H9 (cell line): Measurements from ENCODE around the gene HMGB4. TPM values are rescaled to one million over a fixed set of nuclear protein-coding genes. Genes with fewer than 3 reads are reported as not detected.

Experiments used
- DNase-seq: peaks from one replicate; pipeline ENCODE4 v3.0.0-alpha.2; 2017
- H2AFZ ChIP-seq: one replicate; pipeline ENCODE4 v1.6.1; 2013; ENCODE audit warnings: mild to moderate bottlenecking, low read length, control low read depth, moderate library complexity
- H2AK5ac ChIP-seq: 2 replicates; pipeline ENCODE4 v1.6.1; 2013; ENCODE audit warnings: low read length, control low read depth, mixed read lengths; ENCODE audit not compliant: insufficient read length
- H2BK120ac ChIP-seq: one replicate; pipeline ENCODE4 v1.6.1; 2013; ENCODE audit warnings: low read depth, mild to moderate bottlenecking, low read length, control low read depth, inconsistent platforms; ENCODE audit not compliant: poor library complexity, severe bottlenecking
- H2BK12ac ChIP-seq: 2 replicates; pipeline ENCODE4 v1.6.1; 2013; ENCODE audit warnings: low read length, control low read depth, mixed read lengths, low read depth; ENCODE audit not compliant: insufficient read length
- H2BK15ac ChIP-seq: 2 replicates; pipeline ENCODE4 v1.6.1; 2013; ENCODE audit warnings: low read depth, low read length, control low read depth
- H2BK20ac ChIP-seq: one replicate; pipeline ENCODE4 v1.6.1; 2013; ENCODE audit warnings: low read depth, mild to moderate bottlenecking, low read length, control low read depth, inconsistent platforms; ENCODE audit not compliant: poor library complexity, severe bottlenecking
- H2BK5ac ChIP-seq: 2 replicates; pipeline ENCODE4 v1.6.1; 2013; ENCODE audit warnings: low read length, control low read depth, mixed read lengths; ENCODE audit not compliant: insufficient read length
- H3K14ac ChIP-seq: 2 replicates; pipeline ENCODE4 v1.6.1; 2013; ENCODE audit warnings: low read length, control low read depth; ENCODE audit not compliant: insufficient read depth
- H3K18ac ChIP-seq: 2 replicates; pipeline ENCODE4 v1.6.1; 2013; ENCODE audit warnings: low read depth, mild to moderate bottlenecking, mixed read lengths, low read length, control low read depth; ENCODE audit not compliant: insufficient read length
- H3K23ac ChIP-seq: 2 replicates; pipeline ENCODE4 v1.6.1; 2013; ENCODE audit warnings: low read length, control low read depth, mixed read lengths, low read depth; ENCODE audit not compliant: insufficient read length
- H3K23me2 ChIP-seq: 2 replicates; pipeline ENCODE4 v1.6.1; 2013; ENCODE audit warnings: low read depth, mild to moderate bottlenecking, mixed read lengths, low read length, control low read depth; ENCODE audit not compliant: insufficient read length, poor library complexity, severe bottlenecking
- H3K27ac ChIP-seq: 2 replicates; pipeline ENCODE4 v1.5.1; 2013; ENCODE audit warnings: low read length, control low read depth, mixed read lengths, low read depth; ENCODE audit not compliant: insufficient read length
- H3K27me3 ChIP-seq: 2 replicates; pipeline ENCODE4 v1.6.1; 2013; ENCODE audit warnings: low read length, control low read depth, inconsistent platforms; ENCODE audit not compliant: insufficient read depth
- H3K4ac ChIP-seq: 2 replicates; pipeline ENCODE4 v1.6.1; 2013; ENCODE audit warnings: low read depth, mild to moderate bottlenecking, control low read depth, inconsistent platforms, low read length, moderate library complexity
- H3K4me1 ChIP-seq: 2 replicates; pipeline ENCODE4 v1.6.1; 2013; ENCODE audit warnings: low read length, control low read depth, inconsistent platforms; ENCODE audit not compliant: insufficient read depth
- H3K4me2 ChIP-seq: 2 replicates; pipeline ENCODE4 v1.6.1; 2013; ENCODE audit warnings: low read length, control low read depth, mixed read lengths; ENCODE audit not compliant: insufficient read length, insufficient read depth
- H3K56ac ChIP-seq: 2 replicates; pipeline ENCODE4 v1.6.1; 2013; ENCODE audit warnings: low read depth, mild to moderate bottlenecking, mixed read lengths, low read length, control low read depth; ENCODE audit not compliant: insufficient read length
- H3K79me1 ChIP-seq: 2 replicates; pipeline ENCODE4 v1.6.1; 2013; ENCODE audit warnings: low read depth, mild to moderate bottlenecking, moderate library complexity, low read length, control low read depth, inconsistent platforms; ENCODE audit not compliant: insufficient read depth, poor library complexity, severe bottlenecking
- H3K79me2 ChIP-seq: 2 replicates; pipeline ENCODE4 v1.6.1; 2013; ENCODE audit warnings: low read length, control low read depth, inconsistent platforms; ENCODE audit not compliant: insufficient read depth
- H3K9ac ChIP-seq: 2 replicates; pipeline ENCODE4 v1.6.1; 2013; ENCODE audit warnings: low read length, control low read depth, mixed read lengths; ENCODE audit not compliant: insufficient read length; ENCODE audit errors: extremely low read depth
- H3K9me3 ChIP-seq: one replicate; pipeline ENCODE4 v1.6.1; 2013; ENCODE audit warnings: low read depth, low read length, inconsistent platforms; ENCODE audit not compliant: control insufficient read depth
- H3T11ph ChIP-seq: one replicate; pipeline ENCODE4 v1.6.1; 2013; ENCODE audit warnings: mild to moderate bottlenecking, low read length, control low read depth, inconsistent platforms
- H4K20me1 ChIP-seq: one replicate; pipeline ENCODE4 v1.6.1; 2013; ENCODE audit not compliant: control insufficient read depth, insufficient read length, insufficient read depth
- H4K5ac ChIP-seq: 2 replicates; pipeline ENCODE4 v1.6.1; 2013; ENCODE audit warnings: low read depth, mild to moderate bottlenecking, mixed read lengths, low read length, control low read depth; ENCODE audit not compliant: insufficient read length
- H4K8ac ChIP-seq: replicated peaks from 2 replicates; pipeline ENCODE4 v1.6.1; 2013; ENCODE audit warnings: low read length, control low read depth, mixed read lengths, low read depth; ENCODE audit not compliant: insufficient read length
- H4K91ac ChIP-seq: 2 replicates; pipeline ENCODE4 v1.6.1; 2013; ENCODE audit warnings: low read depth, mild to moderate bottlenecking, moderate library complexity, mixed read lengths, low read length, control low read depth; ENCODE audit not compliant: insufficient read length
- H3K27ac Mint-ChIP-seq, 3 experiments: 2 replicates in 2 of 3; 3 replicates in 1 of 3; pipeline ENCODE4 v1.8.0; 2020 to 2021; ENCODE audit warnings: mixed read lengths in 3 of 3, mild to moderate bottlenecking in 1 of 3, moderate library complexity in 1 of 3
- H3K27me3 Mint-ChIP-seq: 2 replicates; pipeline ENCODE4 v1.8.0; 2021; ENCODE audit warnings: low read depth, mild to moderate bottlenecking, moderate library complexity, mixed read lengths
- H3K36me3 Mint-ChIP-seq, 3 experiments: 2 replicates in 2 of 3; 3 replicates in 1 of 3; pipeline ENCODE4 v1.8.0; 2020 to 2021; ENCODE audit warnings: low read depth in 3 of 3, mixed read lengths in 3 of 3; ENCODE audit not compliant: insufficient read depth in 1 of 3
- H3K4me1 Mint-ChIP-seq, 2 experiments: 2 replicates each; pipeline ENCODE4 v1.8.0; 2020; ENCODE audit warnings: mixed read lengths in 2 of 2
- H3K4me3 Mint-ChIP-seq, 2 experiments: 2 replicates in 1 of 2; 3 replicates in 1 of 2; pipeline ENCODE4 v1.8.0; 2020 to 2021; ENCODE audit warnings: mild to moderate bottlenecking in 2 of 2, mixed read lengths in 2 of 2, moderate library complexity in 1 of 2
- H3K9me3 Mint-ChIP-seq, 2 experiments: 2 replicates in 1 of 2; 3 replicates in 1 of 2; pipeline ENCODE4 v1.8.0; 2020; ENCODE audit warnings: mild to moderate bottlenecking in 2 of 2, mixed read lengths in 2 of 2, moderate library complexity in 1 of 2
- CTCF ChIP-seq: fragments of 200-600 bp; sonication (generic); conservative IDR thresholded peaks from 3 replicates; pipeline ENCODE4 v1.8.0; 2021; ENCODE audit warnings: antibody characterized with exemption, mild to moderate bottlenecking
- WGBS: extraction: QIAGEN DNeasy Blood & Tissue Kit; methylation state at CpG from one replicate; pipeline ENCODE4 v1.1.7; 2013; ENCODE audit warnings: missing lambda C conversion rate, low lambda C conversion rate, mixed read lengths; ENCODE audit not compliant: insufficient read length; ENCODE audit errors: extremely low coverage; 5-methylcytosine and 5-hydroxymethylcytosine counted together
- long read RNA-seq: library from polyadenylated mRNA; unstranded; transcript quantifications from one replicate; pipeline ENCODE4 v2.0.0, GENCODE V29; 2020
- total RNA-seq: library from RNA; stranded (reverse); gene quantifications from 2 replicates; pipeline ENCODE4 v1.2.1, GENCODE V29; 2021

Gene HMGB4
- total RNA-seq: not detected in 2 replicates
- long read RNA-seq: 0 reads

GRCh38 chr1:33863779-33864178 lies at the start of gene HMGB4:
Gene HMGB4, plus strand, starts transcription at chr1:33864079. Its CDS starts 113 bp downstream, at chr1:33864192.
- Mint-ChIP-seq H3K4me1 (peaks cover 12 to 15% of the 10 kb centered on the region in 2 experiments), H3K9me3 (peaks cover 3 to 6% of the 10 kb centered on the region in 2 experiments; a peak in 4 of 5 replicates), H3K36me3 (peaks cover 4 to 9% (median 6%) of the 10 kb centered on the region in 3 experiments; a peak in 5 of 7 replicates), H3K27ac (no peak within 1 kb of the TSS), H3K4me3 (no peak within 1 kb of the TSS), H3K27me3 (no peaks in the 10 kb centered on the region; the same call in 1 of the 2 replicates)
- Histone ChIP-seq H3K27me3 (no peaks in the 10 kb centered on the region), H2AK5ac (no peak within 1 kb of the TSS), H4K20me1 (no peaks in the 10 kb centered on the region), H2AFZ (no peak within 1 kb of the TSS), H3K27ac (no peak within 1 kb of the TSS), H4K8ac (no peak within 1 kb of the TSS), H3K23ac (no peak within 1 kb of the TSS), H3K18ac (peak within 1 kb of the TSS; percentile 25), H3K79me2 (no peaks in the 10 kb centered on the region; the same call in 1 of the 2 replicates), H2BK120ac (no peak within 1 kb of the TSS), H4K5ac (no peak within 1 kb of the TSS), H3K4ac (no peak within 1 kb of the TSS), H2BK20ac (no peak within 1 kb of the TSS), H2BK15ac (no peak within 1 kb of the TSS), H3K4me2 (no peak within 1 kb of the TSS), H3K23me2 (no peaks in the 10 kb centered on the region), H3K14ac (no peak within 1 kb of the TSS), H3T11ph (no peak within 1 kb of the TSS), H3K9me3 (no peaks in the 10 kb centered on the region), H2BK5ac (no peak within 1 kb of the TSS), H2BK12ac (no peak within 1 kb of the TSS), H3K56ac (no peak within 1 kb of the TSS), H3K9ac (no peak within 1 kb of the TSS), H4K91ac (no peak within 1 kb of the TSS), H3K79me1 (no peaks in the 10 kb centered on the region), H3K4me1 (no peaks in the 10 kb centered on the region; the same call in 1 of the 2 replicates)
- no peak for TF ChIP-seq CTCF
- no peak for DNase-seq
- WGBS: no CpG with 5 or more reads among the region's 3 CpGs
